A549 (cell line): ENCODE results near the gene TPRG1. TPM values are rescaled to one million over a fixed set of nuclear protein-coding genes. Genes with fewer than 3 reads are reported as not detected.

Experiments
- ATAC-seq, 2 experiments: fragments of 200-7000 bp in 1 of 2; fragments of >200 bp in 1 of 2; cut with Nextera tagmentation in 1 of 2; cut with Tn5 transposase in 1 of 2; 3 replicates each; pipeline versions ENCODE4 v1.8.0 to v1.9.1; 2018 to 2020; ENCODE audit warnings: mild to moderate bottlenecking in 1 of 2, moderate library complexity in 1 of 2
- CTCF ChIA-PET: fragments of 300-600 bp; sonication (Branson Sonifier 250); formaldehyde crosslinking; extraction: SDS; loops from one replicate; lab custom pipeline; 2021; ENCODE audit warnings: antibody characterized with exemption, inconsistent platforms; lab: Yijun Ruan, JAX
- POLR2A ChIA-PET: fragments of 350-600 bp; formaldehyde crosslinking; extraction: SDS; loops from one replicate; lab custom pipeline; 2021; ENCODE audit warnings: antibody characterized with exemption, inconsistent platforms; lab: Yijun Ruan, JAX
- DNase-seq, 2 experiments: peaks; one replicate each; pipeline versions ENCODE4 v3.0.0 to v3.0.0-alpha.2; 2011 to 2016; ENCODE audit warnings: low read depth in 1 of 2, low spot score in 1 of 2
- FAIRE-seq: peaks from 2 replicates; lab custom pipeline; 2011; peaks lifted over from hg19 to GRCh38; lab: Jason Lieb, UNC
- H3K27ac ChIP-seq, 2 experiments: fragments of >200 bp; sonication (Bioruptor Twin); formaldehyde crosslinking; 3 replicates each; pipeline ENCODE4 v1.5.1; 2016 to 2017
- H3K4me1 ChIP-seq: fragments of >200 bp; sonication (Bioruptor Twin); formaldehyde crosslinking; 3 replicates; pipeline ENCODE4 v1.6.1; 2016
- H3K4me2 ChIP-seq: fragments of >200 bp; sonication (Bioruptor Twin); formaldehyde crosslinking; 3 replicates; pipeline ENCODE4 v1.6.1; 2016
- H3K4me3 ChIP-seq: fragments of >200 bp; sonication (Bioruptor Twin); formaldehyde crosslinking; 3 replicates; pipeline ENCODE4 v1.5.1; 2016
- H3K9me3 ChIP-seq: fragments of >200 bp; sonication (Bioruptor Twin); formaldehyde crosslinking; 3 replicates; pipeline ENCODE4 v1.6.1; 2016
- BCL3 ChIP-seq: fragments of >200 bp; sonication (Bioruptor Twin); formaldehyde crosslinking; IDR thresholded peaks from 3 replicates; pipeline ENCODE4 v1.6.1; 2016
- EP300 ChIP-seq, 2 experiments: fragments of >200 bp; sonication (Bioruptor Twin); formaldehyde crosslinking; IDR thresholded peaks; 2 replicates in 1 of 2; 3 replicates in 1 of 2; pipeline ENCODE4 v1.6.1; 2016 to 2017
- MAFK ChIP-seq: fragments of 450-650 bp; IDR thresholded peaks from 2 replicates; pipeline ENCODE4 v1.6.1; 2014; ENCODE audit not compliant: partially characterized antibody
- WGBS: methylation state at CpG from one replicate; pipeline ENCODE4 v1.1.6; 2017; ENCODE audit errors: missing lambda C conversion rate; 5-methylcytosine and 5-hydroxymethylcytosine counted together
- polyA plus RNA-seq, 4 experiments: library from polyadenylated mRNA; depleted of rRNA in 3 of 4; stranded (reverse); fragments of >200 nt; fragmentation: RNase III in 1 of 4; extraction: RNeasy Plus Mini Kit Qiagen cat#74134 plus additional on column Dnase treatment in 1 of 4; gene quantifications; 2 replicates in 3 of 4; 3 replicates in 1 of 4; pipeline ENCODE4 v1.2.3, GENCODE V29; 2011 to 2017

Gene TPRG1
- polyA plus RNA-seq, 2 of the 4 experiments (the other 2 are of a cell fraction), result 0.21 to 1.1 TPM

DNA sequence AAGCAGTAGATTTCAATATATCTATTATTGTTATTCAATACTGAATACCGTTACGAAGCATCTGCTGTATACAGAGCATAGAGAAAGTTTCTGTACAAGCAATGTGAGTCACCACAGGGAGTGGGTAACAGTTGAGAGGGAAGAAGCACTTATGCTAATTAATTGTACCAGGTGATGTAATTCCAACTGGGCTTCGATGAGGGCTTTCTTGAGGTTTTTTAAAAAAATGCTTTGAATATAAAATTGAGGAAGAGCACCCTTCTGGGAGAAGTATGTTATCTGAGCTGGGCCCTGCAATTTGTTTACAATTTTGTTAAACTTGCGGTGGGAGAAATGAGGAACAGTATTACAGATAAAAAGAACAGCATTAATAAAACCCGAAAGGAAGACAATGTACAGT, 197.9 kb downstream of the TPRG1 start (continued):
- no peak for TF ChIP-seq EP300 (IDR thresholded peaks at IDR 0.05)

DNA sequence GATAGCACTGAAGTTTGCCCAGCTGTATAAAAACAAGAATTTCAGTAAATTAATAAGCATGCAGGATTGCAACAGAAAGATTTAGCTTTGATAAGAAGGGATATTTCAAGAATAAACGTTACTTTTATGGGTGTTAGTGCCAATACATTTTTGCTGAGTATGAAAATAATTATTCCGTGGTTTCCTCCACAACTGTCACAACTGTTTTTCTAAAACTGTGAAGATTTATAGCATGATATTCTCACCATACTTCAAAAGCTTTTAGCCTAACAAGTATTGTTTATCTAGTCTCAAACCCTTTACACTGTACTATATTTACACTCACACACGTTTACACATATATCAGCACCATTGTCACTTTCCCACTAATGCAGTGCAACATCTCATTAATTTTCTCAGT, 200.5 kb downstream of the TPRG1 start:
- no peak for FAIRE-seq
- H3K4me3 ChIP-seq, result no peak overlapping the region
- no peak for TF ChIP-seq BCL3
- TF ChIP-seq MAFK, result peak; percentile 67
- no peak for DNase-seq
- WGBS, result 30% methylated on average over 3 of the region's 3 CpGs
- POLR2A ChIA-PET, result no interaction called here
- CTCF ChIA-PET, result no interaction called here
- no peak overlapping the region for H3K4me2 ChIP-seq
- H3K4me1 ChIP-seq, result no peaks in the 10 kb centered on the region
- no peak for ATAC-seq
- H3K27ac ChIP-seq, result no peak overlapping the region
- H3K9me3 ChIP-seq, result no peaks in the 10 kb centered on the region; the same call in 2 of the 3 replicates
